Fibroblast of pulmonary artery (primary cell): Measurements from ENCODE around the gene PPP6R2.

ENCODE experiments used
- DNase-seq: peaks from one replicate; pipeline ENCODE4 v3.0.0-alpha.2; 2010; ENCODE audit warnings: low read depth
- H3K4me3 ChIP-seq: replicated peaks from 2 replicates; pipeline ENCODE4 v1.5.1; 2011; ENCODE audit warnings: low read depth, mild to moderate bottlenecking, control low read depth, low read length, moderate library complexity
- TF ChIP-seq, protein P1 (sequence below): IDR thresholded peaks from 2 replicates; pipeline ENCODE4 v1.5.1; 2011; ENCODE audit warnings: mild to moderate bottlenecking, control low read depth, low read length, inconsistent platforms; ENCODE audit errors: missing control alignments

Gene PPP6R2

DNA sequence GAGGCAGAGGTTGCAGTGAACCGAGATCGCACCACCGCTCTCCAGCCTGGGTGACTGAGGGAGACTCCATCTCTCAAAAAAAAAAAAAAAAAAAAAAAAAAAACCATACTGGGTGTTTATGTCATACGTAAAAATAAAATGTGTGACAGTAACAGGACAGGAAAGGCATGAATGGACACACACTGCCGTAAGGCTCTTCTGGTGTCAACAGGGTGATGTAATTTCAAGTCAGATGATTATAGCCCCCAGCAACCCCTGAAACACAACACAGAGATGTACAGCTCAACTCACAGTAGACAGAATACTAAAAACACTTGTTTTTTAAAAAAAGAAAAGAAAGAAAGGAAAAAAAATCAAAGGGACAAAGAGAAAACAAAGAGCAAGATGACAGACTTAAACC, 109.5 kb downstream of the PPP6R2 start:
- no peak for DNase-seq
- no peak overlapping the region for H3K4me3 ChIP-seq
- TF ChIP-seq, protein P1, sequence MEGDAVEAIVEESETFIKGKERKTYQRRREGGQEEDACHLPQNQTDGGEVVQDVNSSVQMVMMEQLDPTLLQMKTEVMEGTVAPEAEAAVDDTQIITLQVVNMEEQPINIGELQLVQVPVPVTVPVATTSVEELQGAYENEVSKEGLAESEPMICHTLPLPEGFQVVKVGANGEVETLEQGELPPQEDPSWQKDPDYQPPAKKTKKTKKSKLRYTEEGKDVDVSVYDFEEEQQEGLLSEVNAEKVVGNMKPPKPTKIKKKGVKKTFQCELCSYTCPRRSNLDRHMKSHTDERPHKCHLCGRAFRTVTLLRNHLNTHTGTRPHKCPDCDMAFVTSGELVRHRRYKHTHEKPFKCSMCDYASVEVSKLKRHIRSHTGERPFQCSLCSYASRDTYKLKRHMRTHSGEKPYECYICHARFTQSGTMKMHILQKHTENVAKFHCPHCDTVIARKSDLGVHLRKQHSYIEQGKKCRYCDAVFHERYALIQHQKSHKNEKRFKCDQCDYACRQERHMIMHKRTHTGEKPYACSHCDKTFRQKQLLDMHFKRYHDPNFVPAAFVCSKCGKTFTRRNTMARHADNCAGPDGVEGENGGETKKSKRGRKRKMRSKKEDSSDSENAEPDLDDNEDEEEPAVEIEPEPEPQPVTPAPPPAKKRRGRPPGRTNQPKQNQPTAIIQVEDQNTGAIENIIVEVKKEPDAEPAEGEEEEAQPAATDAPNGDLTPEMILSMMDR: no peak

DNA sequence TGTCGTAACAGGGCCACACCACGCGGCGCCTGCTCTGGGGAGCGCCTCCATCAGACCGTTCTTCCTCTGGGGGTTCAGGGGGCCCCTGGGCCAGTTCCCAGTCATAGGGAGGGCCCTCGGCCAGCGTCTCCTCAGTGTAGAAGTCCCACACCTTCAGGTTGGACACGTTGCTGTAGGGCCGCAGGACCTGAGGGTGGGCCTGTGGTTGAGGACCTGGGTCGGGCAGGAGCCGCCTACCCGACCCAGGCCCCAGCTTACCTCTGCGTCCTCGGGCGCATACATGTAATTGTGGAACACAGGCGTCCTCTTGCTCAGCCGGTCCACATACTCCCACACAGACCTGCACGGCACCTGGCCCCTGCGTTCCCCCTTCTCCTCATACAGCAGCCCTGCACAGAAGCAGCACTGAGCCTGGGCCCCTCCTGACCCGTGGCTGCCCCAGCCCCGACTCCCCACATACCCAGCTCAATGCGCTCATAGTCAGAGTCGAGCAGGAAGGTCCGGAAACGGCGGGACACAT, 111.5 kb downstream of the PPP6R2 start:
- DNase-seq: no peak
- no peak overlapping the region for H3K4me3 ChIP-seq
- TF ChIP-seq, protein P1: no peak

DNA sequence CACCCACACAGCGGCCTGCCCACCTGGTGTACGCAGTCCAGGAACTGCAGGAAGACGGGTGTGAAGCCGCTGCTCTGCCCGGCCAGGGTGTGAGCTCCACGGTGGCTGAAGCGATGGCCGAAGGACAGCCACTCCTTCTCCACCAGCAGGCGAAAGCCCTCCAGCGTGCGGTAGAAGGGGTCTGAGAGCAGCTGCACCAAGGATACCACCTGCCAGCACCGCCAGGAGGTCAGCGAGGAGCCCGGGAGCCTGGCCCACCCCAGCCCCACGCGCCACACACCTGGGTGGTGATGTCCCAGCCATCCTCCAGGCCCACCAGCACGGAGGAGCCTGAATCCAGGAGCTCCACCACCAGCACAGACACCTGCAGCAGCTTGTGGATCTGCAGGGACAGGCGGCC, 112.1 kb downstream of the PPP6R2 start:
- DNase-seq: no peak
- TF ChIP-seq, protein P1: no peak
- no peak overlapping the region for H3K4me3 ChIP-seq

DNA sequence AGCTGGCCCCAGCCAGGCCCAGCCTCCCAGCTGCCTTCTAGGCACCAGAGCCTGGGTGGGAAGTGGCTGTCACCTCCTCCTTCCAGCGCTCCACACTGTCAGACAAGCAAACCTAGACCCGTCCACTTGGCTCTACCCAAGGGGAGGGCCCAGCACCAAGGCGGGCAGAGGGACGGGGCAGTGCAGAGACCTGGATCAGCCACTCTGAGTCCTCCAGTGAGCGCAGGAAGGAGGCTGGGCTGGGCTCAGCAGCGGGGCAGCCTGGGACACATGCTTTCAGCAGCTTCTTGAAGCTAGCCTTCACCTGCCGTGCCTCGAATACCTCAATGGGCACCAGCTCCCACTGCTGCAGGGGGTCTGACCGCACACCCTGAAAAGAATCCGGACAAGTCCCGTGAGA, 112.9 kb downstream of the PPP6R2 start:
- no peak overlapping the region for H3K4me3 ChIP-seq
- TF ChIP-seq, protein P1: no peak
- DNase-seq: no peak

DNA sequence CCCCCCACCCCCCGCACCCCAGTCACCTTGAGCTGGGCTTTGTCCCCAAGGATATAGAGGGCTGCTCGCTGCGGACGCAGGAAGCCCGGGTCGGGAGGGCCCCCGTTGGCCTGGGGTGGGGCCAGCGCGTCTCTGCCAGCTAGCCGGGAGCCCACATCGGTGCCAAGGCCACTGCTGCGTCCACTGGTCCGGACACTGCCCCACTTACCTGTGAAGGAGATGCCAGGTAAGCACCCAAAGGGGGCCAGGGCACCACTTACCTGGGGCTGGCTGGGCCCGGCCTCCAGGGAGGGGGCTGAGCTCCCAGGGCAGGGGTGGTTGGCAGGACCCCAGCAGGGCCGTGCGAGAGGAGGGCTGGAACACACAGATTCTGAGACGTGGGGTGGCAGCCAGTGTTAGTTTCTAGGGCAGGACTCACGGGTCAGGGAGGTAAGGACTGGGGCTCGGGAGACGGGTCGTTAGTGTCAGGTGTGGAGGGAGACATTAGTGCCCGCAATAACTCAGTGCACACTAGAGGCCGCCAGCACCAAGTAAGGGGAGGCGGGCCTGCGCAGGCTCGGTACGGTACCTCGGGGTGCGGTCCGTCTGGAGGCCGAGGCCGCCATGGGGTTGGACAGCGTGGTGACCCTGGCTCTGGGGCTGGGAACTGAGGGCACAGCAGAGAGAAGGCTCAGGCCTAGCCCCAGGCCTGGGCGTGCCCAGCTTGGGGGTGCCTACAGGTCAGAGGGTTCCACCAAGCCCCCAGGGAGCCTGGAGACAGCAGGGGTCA, 113.5 kb downstream of the PPP6R2 start:
- no peak overlapping the region for H3K4me3 ChIP-seq
- DNase-seq: no peak
- TF ChIP-seq, protein P1: peak; percentile 13

DNA sequence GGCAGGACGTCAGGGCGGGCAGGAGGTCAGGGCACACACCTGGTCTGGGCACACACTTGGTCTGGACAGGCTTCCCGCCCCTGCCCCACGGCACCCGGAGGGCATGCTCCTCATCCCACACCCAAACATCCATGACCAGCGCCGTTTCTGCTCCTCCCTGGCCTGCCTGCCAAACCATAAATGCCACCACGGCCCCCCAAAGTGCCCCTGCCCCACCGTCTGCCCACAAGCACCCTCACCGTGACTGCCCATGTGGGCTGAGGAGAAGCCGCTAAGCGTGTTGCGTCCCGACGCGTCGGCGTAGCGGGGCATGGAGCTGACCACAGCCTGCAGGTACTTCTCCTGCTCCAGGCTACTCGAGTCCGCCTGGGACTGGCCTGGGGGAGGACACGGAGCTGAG, 115.9 kb downstream of the PPP6R2 start:
- DNase-seq: no peak
- TF ChIP-seq, protein P1: no peak
- H3K4me3 ChIP-seq: no peak overlapping the region
